HG03469 (cell line): ENCODE data around the gene YIPF6.
"Not testable (repeated sequence)": the region's sequence is repeated elsewhere in the genome, so short reads cannot be mapped to it uniquely, and the experiment has no call there.

ENCODE experiments used
- ATAC-seq: cut with Tn5 transposase; IDR thresholded peaks from one replicate; pipeline ENCODE4 v1.9.1; 2021; ENCODE audit warnings: mild to moderate bottlenecking, moderate library complexity, moderate number of reproducible peaks; ENCODE audit not compliant: unreplicated experiment

The YIPF6 gene

DNA sequence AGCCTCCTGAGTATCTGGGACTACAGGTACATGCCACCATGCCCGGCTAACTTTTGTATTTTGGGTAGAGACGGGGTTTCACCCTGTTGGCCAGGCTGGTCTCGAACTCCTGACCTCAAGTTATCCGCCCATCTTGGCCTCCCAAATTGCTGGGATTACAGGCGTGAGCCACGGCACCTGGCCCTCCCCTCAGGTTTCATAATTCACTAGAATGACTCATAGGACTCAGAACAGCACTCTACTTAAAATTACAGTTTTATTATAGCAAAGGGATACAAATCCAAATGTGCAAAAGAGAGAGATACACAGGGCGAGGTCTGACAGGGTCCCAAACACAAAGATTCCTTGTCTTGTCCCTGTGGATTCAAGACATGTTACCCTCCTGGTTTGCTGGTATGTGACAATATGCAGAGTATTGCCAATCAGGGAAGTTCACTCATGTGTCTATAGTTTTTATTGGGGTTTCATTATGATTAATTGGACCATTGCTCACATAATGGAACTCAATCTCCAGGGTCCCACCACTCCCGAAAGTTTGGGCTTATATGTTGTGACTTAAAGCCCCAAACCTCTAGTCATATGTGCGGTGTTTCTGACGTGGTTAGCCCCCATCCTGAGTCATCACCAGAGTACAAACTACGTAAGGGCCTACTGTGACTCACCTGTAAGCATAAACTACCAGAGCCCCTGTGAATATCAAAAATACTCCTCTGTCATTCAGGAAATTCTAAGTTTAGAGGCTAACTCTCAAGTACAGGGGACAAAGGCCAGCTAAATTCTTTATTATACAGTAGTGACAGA lies 5.2 kb downstream of the YIPF6 start:
- ATAC-seq, result no peak

DNA sequence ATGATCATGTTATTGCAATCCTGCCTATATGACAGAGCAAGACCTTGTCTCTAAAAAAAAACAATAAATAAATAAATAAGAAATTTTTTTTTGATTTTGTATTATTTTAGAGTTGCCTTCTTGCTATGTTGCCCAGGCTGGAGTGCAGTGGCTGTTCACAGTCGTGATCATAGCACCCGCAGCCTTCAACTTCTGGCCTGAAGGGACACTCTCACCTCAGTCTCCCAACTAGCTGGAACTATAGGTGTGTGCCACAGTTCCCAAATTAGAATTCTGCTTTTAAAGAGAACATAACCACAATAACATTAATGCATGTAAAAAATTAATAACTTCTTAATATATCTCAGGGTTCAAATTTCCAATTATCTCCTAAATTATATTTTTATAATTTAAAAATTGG lies 7.8 kb downstream of the YIPF6 start:
- ATAC-seq, result no peak

- ATAC-seq, result no peak
Measured at GRCh38 chrX:68508799-68509198, 9.9 kb downstream of the YIPF6 start.

DNA sequence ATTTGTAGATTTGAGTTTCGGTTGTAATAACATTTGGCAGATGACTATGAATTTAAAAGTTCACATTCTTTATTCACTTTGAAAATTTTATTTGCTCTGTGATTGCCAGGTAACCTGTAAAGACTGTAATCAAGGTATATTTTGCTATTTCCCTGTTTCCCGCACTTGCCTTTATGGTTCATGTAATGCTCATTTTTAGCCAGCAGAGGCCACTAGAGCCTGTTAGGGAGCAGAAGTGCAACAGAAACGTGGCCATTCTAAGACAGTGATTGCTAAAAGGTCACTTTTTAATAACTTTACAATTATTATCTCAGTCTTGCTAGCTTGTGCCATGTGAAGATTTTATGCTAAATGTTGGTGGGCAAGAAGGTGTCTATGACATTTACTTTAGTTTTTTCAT lies 12.4 kb downstream of the YIPF6 start:
- no peak for ATAC-seq

DNA sequence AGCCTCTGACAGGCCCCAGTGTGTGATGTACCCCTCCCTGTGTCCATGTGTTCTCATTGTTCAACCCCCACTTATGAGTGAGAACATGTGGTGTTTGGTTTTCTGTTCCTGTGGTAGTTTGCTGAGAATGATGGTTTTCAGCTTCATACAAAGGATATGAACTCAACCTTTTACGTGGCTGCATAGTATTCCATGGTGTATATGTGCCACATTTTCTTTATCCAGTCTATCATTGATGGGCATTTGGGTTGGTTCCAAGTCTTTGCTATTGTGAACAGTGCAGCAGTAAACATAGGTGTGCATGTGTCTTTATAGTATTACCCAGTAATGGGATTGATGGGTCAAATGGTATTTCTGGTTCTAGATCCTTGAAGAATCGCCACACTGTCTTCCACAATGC lies 25.8 kb downstream of the YIPF6 start:
- not testable (repeated sequence) for ATAC-seq

DNA sequence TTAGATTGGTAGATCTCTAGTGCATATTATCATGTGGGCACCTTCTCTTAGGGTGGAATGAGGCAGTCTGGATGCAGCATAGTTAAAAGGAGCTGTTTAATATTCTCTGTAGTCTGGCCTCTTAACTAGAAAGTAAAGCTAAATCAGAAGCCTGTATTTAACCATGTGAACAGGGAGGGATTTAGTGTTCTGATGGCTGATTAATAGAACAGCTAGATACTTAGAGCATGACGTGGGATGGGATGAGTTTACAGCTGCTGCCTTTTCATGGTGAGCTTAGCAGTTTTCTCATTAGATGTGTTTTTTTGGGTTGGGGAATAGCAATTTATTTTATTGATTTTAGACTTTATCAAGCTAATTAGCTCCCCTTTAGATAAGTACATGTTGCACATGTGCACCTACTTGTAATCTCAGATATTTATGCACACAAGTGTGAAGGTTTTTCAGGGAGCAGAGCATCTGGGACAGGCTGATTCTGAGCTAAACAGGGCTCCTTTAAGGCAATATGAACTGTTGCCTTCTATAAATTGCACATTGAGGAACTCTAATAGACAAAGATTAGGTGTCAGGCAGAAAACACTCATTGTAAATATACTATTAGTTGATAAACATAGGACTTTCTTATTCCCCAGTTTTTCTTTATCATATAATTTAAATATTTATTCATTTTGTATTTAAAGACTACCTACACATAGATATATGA lies 34.1 kb downstream of the YIPF6 start:
- ATAC-seq, result no peak

DNA sequence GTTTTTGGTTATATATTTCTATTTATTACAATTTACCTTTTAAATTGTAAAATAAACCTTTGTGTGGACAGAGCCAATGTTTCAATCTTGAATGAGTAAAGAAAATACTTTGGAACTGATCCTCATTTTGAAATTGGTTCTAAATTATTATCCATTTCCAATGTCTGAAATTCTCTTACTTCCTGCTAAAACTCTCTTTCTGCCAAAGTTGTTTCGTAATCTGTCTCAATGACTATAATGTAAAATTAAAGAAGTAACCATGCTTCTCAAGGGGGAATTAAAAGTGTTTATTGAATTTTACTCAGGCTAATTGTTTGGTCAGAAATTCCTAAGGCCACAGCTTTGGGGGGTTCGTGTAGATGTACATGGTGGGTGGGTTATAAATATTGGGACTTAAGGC lies 34.8 kb downstream of the YIPF6 start:
- no peak for ATAC-seq

DNA sequence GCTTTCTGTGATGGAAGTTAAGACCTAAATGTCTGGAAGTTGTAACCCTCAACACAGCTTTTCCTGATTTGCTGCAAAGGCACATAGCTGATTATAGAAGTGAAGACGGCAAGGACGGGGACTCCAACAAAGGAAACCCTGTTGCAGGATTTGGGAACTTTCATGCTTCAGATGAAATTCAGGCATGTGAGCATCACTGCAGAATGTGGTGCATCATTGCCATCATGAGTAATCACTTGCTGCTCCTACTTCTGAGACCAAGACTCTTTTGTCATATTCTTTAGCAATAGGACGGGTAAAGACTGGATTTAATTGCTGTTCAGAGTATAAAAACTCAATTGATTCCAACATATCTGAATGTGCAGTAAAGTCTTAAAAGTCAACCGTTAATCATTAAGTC lies 35.8 kb downstream of the YIPF6 start:
- ATAC-seq, result no peak

- ATAC-seq, result no peak
Measured at GRCh38 chrX:68536429-68536828, 37.6 kb downstream of the YIPF6 start.

- ATAC-seq, result no peak
Measured at GRCh38 chrX:68536884-68537283, 38.0 kb downstream of the YIPF6 start.

- ATAC-seq, result no peak
Measured at GRCh38 chrX:68550193-68550592, 51.3 kb downstream of the YIPF6 start.

DNA sequence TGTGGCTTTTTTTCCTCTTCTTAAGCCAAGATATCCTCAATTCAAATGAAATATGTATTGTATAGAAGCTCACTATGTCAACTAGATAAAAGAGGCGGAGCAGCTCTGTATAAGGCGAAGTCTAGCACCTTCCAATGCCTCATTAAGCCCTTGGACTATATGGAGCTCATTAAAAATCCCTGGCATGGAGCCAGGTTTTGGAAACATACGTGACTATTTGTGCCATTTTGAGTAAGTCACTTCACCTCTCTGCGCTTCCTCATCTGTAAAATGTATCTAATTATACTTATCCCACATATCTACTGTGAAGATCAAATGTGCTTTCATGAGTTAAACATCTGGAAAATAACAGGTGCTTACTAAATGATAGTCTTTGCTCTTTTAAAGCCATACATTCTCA lies 57.2 kb downstream of the YIPF6 start:
- no peak for ATAC-seq

DNA sequence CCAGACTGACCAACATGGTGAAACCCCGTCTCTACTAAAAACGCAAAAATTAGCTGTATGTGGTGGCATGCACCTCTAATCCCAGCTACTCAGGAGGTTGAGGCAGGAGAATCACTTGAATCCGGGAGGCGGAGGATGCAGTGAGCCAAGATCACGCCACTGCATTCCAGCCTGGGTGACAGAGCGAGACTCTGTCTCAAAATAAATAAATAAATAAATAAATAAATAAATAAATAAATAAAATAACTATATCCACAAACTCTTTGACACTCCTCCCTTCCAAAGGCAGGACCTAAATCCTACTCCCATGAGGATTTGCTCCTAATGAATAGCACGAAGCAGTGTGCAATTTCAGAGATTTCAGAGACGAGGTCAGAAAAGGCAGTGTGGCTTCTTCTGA lies 58.3 kb downstream of the YIPF6 start:
- ATAC-seq, result not testable (repeated sequence)

GRCh38 chrX:68559905-68560304 lies 61.1 kb downstream of the YIPF6 start:
- not testable (repeated sequence) for ATAC-seq

DNA sequence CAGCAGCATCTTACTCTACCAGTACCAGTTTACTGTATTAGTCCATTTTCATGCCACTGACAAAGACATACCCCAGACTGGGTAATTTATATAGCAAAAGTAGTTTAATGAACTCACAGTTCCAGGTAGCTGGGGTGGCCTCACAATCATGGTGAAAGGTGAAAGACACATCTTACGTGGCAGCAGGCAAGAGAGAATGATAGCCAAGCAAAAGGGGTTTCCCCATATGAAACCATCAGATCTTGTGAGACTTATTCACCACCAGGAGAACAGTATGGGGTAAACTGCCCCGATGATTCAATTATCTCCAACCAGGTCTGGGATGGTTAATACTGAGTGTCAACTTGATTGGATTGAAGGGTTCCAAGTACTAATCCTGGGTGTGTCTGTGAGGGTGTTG lies 69.3 kb downstream of the YIPF6 start:
- no peak for ATAC-seq

- ATAC-seq, result no peak
Measured at GRCh38 chrX:68570598-68570997, 71.7 kb downstream of the YIPF6 start.

- ATAC-seq, result peak; percentile 19
Measured at GRCh38 chrX:68571292-68571609, 72.4 kb downstream of the YIPF6 start.

GRCh38 chrX:68571610-68572311 lies 72.9 kb downstream of the YIPF6 start:
- peak; percentile 89 for ATAC-seq

- ATAC-seq, result no peak
Measured at GRCh38 chrX:68574240-68574639, 75.4 kb downstream of the YIPF6 start.

- no peak for ATAC-seq
Measured at GRCh38 chrX:68579810-68580209, 81.0 kb downstream of the YIPF6 start.

- ATAC-seq, result no peak
Measured at GRCh38 chrX:68584221-68584620, 85.4 kb downstream of the YIPF6 start.
